GM18951 (cell line): Measurements from ENCODE around the gene TMEM94.

Experiments used
- POLR2A ChIP-seq: IDR thresholded peaks from 4 replicates; pipeline ENCODE4 v1.6.1; 2011; ENCODE audit warnings: mild to moderate bottlenecking; ENCODE audit not compliant: insufficient read length, insufficient read depth; ENCODE audit errors: extremely low read depth
- in situ Hi-C: fragments of 300-500 bp; cut with MboI; formaldehyde crosslinking; loops from one replicate; pipeline ENCODE4 v1.12.0; 2022; ENCODE audit warnings: low sequenced_read_pairs, mixed read lengths, inconsistent platforms; ENCODE audit not compliant: unreplicated experiment

Gene TMEM94

DNA sequence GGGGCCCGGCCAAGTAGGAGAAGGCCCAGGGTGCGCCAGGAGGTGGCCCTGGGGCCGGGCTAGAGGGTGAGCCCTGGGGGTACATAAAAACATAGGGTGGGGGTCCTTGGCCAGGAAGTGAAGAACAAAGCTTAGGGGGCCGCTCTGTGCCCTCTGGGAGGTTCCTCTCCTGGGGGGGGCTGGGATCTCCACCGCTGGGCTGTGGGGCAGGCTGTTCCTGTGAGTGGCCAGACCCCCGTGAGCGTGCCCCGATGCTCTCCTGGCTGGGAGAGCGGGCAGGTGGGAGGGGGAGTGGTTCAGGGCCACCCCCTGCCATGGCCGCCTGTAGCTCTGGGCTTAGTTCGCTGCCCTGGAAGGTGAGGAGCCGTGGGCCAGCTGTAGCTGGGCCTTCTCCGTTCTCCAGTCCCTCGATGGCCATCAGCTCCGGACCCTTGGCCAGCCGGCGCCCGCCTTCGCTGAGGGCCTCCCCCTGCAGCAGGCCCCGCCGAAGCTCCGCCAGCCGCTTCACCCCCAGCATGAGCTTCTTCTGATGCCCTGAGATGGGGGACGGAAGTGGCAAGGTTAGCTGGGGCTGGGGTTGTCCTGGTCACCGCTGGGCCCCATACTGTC is 46.4 kb downstream of the TMEM94 start:
- no peak for TF ChIP-seq POLR2A
- in situ Hi-C loops: no loop called here

DNA sequence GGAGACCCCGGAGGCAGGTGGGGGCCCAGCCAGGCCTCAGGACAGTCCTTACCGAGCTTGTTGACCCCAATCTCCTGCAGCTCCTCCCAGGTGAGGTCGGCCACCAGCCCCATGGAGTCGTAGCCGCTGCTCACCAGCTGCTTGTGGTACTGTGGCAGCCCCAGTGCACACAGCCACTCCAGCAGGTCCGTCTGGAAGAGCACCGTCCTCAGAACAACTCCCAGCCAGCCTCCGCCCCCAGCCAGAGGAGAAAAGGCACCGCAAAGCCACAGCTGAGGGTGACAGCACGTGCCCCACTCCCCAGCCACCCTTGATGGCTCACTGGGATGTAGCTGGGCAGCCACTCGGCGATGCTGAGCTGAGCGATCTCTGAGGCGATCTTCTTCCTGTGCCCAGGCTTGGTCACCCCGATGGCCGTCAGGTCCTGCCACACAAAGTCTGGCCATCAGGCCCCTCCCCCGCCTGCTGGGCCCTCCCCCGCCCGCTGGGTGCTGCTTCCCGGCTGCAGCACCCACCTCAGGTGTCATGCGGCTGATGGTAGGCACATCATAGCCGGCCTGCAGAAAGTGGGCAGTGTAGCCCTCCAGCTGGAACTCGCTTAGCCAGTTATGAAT is 47.0 kb downstream of the TMEM94 start:
- no peak for TF ChIP-seq POLR2A
- in situ Hi-C loops: no loop called here

DNA sequence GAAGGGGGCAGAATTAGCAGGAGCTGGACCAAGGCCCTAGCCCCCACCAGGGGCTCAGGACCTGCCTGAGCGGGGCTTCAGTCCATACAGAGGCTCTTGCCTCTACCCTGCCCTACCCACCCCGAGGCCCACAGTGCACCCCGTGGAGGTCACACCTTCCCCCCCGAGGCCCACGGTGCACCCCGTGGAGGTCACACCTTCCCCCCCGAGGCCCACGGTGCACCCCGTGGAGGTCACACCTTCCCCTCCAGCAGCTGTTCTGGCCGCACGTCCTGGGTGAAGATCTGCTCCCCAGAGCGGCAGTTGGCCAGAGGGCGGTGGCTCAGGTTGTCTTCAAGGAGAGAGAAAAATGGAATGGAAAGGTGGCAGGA is 47.5 kb downstream of the TMEM94 start:
- in situ Hi-C loops: no loop called here
- no peak for TF ChIP-seq POLR2A

DNA sequence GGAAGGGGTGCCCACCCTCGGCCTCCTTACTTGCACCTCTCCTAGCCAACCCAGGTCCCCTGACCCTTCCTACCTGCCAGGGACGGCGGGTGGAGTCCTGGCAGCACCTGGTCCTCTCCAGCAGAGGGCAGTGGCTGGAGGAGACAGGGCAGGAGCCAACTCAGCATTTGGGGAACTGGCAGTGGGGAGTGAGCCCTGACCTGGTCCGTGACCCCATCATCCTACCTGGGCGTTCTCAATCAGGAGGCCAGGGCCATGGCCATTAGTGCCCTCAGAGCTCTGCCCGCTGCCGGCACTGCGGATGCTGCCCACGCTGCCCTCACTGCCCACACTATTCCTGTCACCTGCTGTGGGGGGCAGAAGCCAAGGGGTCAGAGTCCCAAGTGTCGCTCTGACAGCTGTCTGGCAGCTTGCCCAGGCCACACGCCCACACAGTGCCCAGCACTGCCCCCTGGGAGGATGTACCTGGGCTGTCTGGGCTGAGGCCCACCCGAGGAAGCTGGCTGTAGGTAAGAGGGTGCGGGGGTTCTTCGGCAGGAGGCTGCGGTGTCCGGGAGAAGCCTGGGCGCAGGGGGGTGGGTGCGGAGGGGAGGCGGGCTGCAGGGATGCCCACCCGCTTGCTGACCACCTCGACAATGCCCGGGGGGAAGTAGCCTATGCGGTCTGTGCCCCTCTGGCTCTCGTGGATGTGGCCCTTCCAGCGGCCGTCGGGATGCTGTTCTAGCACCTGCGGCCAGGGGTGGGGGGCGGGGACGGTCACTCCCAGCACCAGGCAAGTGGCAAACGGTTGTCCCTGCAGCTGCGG is 48.1 kb downstream of the TMEM94 start:
- in situ Hi-C loops: no loop called here
- no peak for TF ChIP-seq POLR2A

DNA sequence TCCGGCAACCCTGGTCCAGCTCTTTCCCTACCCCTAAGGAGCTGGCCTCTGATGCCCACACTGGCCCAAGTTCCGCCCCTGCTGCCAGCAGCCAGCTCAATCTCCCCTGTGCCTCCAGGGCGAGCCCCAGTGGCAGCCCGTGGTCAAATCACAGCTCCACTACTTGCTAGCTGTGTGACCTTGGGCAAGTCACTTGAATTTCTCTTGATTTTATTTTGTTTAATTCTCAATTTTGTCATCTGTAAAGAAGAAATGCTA is 48.6 kb downstream of the TMEM94 start:
- in situ Hi-C loops: no loop called here
- TF ChIP-seq POLR2A: no peak

DNA sequence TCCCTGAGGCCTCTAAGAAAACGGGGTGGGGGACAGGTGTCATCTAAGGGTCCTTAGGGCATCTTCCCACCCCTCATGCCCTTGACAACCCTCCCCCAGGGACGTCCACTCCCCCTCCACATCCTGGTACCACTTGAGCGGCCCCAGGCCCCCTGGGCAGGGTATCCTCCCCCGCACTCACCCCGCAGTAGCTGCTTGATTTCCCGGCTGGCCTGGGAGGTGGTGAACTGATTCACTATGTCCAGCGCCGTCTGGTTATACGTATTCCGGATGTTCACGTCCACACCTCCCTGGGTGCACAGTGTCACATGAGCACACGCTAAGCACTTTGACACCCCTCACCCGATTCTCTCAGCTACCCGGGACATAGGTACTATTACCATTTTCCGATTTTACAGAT is 49.2 kb downstream of the TMEM94 start:
- in situ Hi-C loops: no loop called here
- TF ChIP-seq POLR2A: no peak

DNA sequence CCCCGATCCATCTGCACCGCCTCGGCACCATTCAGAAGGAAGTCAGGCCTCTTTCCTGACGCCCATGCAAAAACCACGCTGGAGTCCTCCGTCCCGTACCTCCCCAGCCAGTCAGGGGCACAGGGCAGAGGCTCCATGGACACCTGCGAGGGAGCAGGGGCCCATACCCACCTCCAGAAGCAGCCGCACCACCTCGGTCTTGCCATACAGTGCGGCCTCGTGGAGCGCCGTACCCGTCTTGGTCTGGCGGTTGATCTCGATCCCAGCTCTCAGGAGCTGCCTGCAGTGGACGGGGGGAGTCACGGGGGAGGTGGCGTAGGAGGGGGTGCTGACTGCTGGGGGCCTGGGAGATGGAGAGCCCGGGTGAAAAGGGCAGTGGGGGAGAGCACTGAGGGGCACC is 49.7 kb downstream of the TMEM94 start:
- no peak for TF ChIP-seq POLR2A
- in situ Hi-C loops: no loop called here

DNA sequence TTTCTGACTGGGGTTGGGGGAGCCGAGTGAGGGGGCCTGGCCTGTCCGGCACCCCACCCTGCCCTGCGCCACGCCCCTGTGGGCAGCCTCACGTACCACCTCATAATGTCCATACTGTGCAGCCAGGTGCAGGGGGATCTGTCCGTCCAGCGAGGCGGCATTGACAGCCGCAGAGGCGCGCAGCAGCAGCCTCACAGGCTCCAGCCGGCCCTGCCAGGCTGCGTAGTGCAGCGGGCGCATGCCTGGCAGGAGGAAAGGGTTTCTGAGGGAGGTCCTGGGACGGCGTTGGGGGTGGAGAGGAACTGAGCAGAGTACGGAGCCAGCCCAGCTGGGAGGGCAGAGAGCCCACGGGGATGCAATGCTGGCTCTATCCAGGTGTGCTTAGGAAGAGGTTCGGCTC is 50.5 kb downstream of the TMEM94 start:
- in situ Hi-C loops: no loop called here
- no peak for TF ChIP-seq POLR2A

DNA sequence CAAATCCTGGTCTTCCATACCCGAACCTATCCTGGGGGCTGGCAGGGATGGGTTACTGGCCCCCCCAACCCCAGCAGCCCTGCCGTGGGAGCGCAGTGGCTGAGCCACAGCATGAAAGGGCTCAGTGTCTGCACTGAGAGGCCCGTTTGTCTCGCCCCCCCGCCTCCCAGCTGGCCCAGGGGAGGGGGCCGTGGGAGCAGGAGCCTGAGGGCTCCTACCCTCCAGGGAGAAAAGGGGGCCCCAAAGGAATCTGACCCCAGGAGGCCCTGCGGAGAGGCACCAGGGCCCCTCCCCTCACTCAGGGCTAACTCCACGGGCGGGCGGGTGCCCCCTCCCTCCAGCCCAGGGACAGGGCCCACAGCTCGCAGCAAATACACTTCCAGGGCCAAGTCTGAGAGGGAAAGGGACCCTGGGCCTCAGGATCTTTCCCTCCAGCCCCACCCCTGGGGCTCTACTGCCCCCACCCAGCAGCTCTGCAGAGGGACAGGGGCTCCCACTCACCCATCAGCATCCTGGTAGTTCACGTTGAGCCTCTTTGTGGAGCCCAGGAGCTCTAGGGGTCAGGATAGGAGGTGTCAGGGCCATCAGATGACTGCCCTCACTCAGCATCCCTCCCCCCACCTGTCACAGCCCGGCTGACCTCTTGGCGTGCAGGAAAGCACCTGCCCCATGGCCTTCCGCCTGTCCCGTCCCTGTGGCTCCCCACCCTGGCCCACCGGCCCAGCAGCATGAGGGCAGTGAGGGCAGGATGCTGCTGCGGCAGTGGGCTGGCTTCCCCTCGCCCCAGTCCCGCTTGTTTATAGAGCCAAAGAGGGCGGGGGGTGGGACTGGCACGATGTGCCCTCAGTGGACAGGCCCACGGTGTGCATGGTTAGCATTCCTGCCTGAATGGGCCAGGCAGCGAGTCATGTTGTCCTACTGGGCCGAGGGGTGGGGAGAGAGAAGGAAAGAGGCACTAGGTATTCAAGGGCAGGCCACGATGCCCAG is 51.6 kb downstream of the TMEM94 start:
- in situ Hi-C loops: no loop called here
- TF ChIP-seq POLR2A: no peak

DNA sequence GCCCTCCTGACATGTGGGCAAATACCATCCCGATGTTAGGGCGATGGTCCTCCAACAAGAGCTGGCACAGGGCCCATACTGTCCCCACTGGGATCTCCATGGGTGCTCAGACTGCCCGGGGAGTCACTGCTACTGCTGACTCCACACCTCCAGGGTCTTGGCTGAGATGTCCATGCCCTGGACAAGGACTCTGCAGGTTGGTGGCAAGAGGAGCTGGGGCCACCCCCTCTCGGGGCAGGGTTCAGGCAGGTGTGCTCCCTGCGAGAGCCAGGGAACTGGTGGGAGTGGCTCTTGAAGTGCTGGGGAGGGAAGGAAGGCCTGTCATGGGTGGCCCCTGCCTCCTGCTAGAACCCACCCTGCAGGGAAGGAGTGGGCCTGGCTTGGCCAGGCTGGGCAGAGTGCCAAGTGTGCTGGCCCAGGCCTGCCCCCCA is 52.5 kb downstream of the TMEM94 start:
- in situ Hi-C loops: no loop called here
- no peak for TF ChIP-seq POLR2A

DNA sequence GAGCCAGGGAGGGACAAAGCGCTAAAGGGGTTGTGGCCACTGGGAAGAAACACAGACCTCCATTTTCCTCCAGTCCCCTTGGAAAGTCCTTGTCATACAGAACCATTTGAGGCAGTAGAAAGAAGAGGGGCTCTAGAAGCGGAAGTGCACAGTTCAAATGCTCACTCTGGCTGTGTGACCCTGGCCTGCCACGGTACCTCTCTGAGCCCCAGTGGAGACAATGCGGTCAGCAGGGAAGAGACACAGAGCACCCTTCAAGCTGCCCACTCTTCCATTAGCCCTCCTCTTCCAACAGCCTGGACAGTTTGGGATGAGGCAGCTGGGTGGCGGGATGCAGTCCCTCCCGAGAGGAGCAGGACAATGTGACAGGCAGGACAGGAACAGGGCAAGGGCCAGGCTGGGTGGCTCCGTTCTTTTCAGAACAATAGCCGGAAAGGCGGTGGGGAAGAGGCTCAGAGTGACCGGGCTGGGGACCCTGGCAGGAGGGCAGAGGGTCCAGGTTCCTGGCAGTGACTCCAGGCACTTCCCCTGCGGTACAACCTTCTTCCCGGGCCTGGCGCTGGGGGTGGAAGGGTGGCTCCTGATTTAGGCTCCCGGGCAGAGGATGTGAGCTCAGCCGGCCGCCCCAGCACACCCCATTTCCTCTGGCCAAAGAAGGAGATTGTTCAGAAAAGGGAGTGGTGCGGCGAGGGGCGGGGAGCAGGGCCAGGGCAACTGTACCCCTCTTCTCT is 53.3 kb downstream of the TMEM94 start:
- in situ Hi-C loops: no loop called here
- no peak for TF ChIP-seq POLR2A

DNA sequence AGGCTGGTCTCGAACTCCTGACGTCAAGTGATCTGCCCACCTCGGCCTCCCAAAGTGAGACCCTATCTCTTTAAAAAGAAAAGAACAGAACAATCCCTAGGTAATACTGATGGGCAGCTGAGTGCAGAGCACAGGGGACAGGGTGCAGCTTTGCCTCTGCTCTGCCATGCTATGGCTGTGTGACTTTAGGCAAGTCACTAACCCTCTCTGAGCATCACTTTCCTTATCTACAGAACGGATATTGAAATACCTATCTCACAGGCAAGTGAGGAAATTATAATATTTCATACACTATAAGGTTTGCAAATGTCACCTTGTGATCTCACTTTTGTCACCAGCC is 54.8 kb downstream of the TMEM94 start:
- TF ChIP-seq POLR2A: no peak
- in situ Hi-C loops: no loop called here
